GM18858 (cell line): ENCODE measurements around the gene FNDC11.

Experiments used
- ATAC-seq: cut with Tn5 transposase; IDR thresholded peaks from one replicate; pipeline ENCODE4 v1.9.1; 2021; ENCODE audit not compliant: unreplicated experiment

The FNDC11 gene

DNA sequence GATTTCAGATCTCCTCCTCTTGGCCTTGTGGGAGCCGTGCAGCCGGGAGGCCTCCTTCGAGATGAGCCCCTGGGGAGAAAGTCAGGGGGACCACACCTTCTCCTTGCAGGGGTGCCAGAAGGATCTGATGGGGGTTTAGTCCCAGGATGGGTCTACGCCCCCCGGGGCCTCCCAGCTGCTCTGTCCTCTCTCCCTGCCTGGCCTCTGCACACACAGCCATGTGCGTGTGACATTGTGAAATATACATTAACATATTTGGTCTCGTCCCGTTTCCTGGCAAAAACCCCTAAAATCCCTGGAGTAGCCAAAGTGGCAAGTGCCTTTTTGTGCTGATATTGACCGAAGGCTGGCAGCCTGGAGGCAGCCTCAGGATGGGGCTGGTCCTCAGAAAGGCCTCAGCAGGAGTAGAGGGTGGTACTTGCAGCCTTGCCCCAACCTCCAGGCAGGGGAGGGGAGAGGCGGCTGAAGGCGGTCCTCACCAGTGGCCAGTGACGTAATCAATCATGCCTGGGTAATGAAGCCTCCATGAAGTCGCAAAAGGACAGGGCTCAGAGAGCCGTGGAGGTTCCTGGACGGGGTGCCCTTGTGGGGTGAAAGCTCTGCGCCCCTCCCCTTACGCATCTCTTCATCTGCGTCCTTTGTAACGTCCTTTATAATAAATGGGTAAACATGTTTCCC lies 25.2 kb downstream of the FNDC11 start:
- ATAC-seq: no peak

DNA sequence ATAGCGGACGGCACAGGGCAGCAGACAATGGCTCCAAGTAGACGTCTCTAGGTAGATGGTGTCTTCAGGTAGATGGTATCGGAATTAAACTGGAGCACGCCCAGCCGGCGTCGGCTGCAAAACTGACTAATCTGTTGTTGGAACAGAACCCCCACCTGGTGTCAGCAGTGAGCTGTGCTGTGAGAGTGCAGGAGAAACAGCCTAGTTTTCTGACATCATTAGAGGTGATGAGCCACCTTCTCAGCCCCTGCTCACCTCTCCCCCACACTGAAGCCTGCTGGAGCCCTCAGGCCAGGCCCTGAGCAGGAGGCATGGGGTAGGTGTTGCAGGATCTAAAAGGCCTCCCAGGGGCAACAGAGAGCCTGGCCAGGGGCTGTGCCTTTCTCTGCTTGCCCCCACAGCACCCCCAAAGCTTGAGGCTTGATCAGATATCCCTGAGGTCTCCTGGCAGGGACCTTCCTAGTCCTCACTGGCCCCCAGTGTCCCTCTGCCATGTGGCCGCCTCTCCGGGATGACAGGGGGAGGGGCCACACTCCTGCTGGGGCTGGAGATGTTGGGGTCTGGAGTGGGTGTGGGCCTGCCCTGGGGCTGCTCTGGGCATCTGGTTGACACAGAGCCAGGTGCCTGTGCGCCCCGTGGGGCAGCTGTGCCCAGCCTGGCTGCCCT lies 27.0 kb downstream of the FNDC11 start:
- ATAC-seq: no peak

DNA sequence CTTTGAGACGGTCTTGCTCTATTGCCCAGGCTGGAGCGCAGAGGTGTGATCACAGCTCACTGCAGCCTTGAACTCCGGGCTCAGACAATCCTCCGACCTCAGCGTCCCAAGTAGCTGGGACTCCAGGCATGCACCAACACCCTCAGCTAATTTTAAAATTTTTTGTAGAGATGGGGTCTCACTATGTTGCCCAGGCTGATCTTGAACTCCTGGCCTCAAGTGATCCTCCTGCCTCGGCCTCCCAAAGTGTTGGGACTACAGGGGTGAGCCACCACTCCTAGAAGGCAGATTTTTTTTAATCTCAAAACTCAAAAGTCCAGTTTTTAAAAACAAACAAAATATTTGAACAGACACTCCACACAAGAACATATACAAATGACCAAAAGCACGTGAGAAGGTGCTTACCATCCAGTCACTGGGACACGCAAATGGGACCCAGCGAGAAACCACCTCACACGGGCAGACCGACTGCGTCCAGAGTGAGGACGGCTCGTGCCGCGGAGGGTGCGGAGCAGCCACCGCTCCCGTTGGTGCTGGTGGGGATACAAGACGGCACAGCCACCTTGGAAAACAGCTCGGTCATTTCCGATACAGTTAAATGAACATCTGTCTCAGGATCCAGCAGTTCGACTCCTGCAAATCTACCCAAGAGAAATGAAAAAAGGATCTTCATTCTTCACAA lies 28.6 kb downstream of the FNDC11 start:
- no peak for ATAC-seq

DNA sequence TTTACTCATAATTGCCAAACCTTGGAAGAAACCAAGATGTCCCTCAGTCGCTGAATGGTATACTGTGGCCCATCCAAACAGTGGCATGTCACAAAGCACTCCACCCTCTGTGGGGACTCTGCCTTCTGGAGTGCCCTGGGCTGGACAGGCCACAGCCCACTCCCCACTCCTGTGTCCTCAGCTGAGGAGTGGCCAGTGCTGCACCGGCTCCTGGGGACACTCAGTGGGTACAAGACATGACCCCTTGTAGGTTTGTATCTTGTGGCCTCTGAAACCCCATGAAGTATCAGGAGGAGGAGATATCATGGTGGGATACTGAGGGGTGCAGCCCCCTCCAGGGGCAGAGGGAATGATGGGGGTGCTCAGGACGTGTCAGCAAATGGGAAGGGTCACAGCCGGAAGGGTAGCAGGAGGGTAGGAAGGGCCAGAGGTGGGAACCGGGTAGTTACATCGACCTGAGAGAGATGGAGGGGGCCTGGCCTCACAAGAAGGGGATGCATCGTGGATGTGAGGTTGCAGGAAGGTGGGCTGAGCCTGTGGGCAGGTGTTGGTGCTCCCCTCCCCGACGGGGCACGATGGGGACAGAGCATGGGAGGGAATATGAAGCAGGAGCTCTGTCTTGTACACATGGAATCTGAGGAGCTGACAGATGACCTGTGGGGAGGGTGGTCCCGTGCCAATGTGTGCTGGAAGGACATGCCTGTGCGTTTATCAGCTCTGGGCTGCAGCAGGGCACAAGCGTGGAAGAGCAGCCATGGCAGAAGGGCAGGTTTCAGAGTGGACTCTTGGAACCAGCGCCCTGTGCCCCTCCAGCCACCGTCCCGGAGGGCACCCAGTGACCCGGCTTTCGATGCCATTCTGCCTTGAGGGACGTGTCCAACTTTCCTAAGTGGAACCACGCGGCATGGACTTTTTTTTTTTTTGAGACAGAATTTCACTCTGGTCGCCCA lies 31.9 kb downstream of the FNDC11 start:
- no peak for ATAC-seq

DNA sequence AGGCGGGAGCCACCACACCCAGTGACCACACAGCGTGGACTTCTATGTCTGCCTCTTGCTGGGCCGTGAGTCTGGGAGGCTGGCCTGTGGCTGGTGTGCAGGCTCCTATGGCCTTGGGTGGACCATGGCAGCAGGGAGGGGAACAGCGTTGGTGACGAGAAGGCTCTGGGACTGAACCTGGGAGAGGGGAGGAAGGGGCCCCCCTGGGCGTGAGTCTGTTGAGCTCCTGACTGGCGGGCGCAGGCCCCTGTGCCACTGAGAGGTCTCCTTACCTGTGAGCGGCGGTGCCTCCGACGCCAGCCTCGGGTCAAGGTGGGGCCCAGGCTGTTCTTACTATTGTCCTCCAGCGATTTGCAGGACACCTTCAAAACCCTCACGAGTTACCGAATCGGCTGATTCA lies 32.8 kb downstream of the FNDC11 start:
- ATAC-seq: no peak

DNA sequence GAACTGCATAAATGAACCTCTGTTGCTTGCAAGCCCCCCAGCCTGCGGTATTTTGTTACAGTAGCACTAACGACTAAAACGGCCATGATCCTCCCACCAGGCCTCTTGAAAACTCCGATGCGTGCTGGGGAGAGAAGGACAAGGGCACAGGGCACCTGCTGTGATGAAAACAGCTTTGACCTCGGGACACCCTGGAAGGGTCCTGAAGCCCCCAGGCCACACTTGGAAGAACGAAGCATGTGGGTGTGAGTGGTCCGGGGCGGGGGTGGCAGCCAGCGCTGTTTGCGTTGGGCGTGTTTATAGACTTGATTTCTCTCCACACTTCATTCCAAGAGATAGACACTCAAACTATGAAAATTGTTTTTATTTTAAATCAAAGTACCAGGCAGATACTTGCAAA lies 33.3 kb downstream of the FNDC11 start:
- ATAC-seq: no peak

DNA sequence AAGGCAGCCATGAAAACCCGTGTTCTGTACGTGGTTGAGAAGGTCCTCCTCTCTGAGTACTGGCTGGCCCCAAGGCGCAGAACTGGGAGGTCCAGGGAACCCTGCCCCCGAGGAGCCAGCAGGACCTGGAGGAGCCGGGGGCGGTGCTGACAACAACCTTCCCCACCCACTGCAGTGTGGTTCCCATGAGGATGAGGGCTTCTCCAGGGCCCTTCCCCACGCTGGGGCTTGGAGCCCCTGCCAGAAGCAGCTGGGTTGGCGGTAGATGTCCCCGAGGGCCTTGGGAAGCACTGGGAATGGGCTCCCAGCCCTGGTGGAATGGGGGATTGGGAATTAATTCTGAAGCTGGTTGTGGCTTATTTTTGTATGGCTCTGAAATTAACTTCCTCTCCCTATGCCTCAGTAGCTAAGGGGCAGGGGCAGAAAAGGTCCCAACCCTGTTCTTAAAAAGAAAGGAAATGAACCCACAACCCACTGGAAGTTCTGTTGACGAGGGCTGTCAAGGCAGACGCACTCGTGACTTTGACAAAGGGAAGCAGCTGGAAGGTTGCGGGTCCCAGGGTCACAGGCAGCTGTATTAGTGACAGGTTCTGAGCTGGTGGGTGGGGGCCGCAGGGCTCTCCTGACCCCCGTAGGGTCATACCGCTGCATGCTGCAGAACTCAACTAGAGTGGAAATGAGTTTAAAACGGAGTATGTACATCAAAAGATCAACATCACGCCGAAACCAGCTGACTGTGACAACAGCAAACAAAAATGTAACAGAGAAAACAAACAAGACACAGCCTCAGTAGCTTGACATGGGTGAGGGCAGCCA lies 34.0 kb downstream of the FNDC11 start:
- ATAC-seq: no peak

DNA sequence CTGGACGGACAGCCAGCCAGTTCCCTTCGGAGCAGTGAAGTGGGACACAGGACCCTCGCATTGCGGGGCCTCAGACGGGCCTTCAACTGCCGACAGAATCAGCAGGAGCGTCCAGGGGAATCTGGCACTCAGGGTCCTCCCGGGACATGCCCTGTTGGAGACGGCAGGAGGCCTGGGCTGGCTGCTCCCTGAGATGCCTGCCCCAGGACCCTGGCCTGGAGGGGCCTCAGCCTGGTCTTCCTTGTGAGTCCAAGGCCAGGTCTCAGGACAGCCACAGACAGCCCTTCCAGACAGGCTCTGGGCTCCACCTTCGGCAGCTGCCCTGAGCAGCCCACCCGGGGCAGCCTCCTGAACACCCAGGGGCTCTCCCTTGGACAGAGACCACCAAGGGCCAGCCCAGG lies 34.7 kb downstream of the FNDC11 start:
- no peak for ATAC-seq

DNA sequence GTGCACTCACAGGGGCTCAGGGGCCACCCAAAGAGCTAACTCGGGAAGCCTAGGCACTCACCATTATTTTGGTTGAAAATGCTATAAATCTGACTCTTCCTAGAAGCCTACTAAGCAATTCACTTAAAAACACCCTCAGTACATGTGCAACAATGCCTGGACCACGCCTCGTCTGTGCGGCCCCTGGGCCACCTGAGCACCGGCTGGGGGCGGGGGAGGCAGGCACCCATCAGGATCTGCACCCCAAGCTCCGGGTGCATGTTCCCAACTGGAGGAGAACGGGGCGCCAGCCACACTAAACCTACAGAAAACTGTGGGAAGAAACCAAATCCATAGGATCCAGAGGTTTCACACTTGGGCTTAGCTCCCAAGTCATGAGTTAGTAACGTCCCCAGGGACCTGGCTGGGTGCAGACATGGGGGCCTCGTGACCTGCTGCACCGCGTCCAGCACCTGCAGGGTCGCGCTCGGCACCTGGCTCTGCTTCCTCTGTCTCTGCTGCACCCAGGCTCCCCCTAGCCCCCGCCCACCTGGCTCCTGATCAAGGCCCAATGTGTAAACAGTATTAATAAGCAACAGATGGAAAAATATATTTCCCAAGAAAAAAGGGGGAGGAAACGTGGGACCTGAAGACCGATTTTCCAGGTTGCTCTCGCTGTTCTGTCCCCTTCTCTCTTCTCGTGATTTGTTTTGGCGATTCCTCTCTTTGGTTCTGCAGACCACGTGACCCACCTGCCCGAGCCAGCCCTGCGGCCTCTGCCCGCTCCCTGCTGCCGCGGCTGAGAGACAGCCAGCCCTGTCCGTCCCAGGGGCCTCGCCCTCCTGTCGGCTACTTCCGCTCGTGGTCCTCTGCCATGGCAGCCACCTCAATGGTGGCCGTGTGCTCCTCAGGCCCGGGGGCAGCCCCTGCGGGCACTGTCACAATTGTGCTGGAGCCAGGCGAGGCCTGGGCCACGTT lies 35.6 kb downstream of the FNDC11 start:
- no peak for ATAC-seq

DNA sequence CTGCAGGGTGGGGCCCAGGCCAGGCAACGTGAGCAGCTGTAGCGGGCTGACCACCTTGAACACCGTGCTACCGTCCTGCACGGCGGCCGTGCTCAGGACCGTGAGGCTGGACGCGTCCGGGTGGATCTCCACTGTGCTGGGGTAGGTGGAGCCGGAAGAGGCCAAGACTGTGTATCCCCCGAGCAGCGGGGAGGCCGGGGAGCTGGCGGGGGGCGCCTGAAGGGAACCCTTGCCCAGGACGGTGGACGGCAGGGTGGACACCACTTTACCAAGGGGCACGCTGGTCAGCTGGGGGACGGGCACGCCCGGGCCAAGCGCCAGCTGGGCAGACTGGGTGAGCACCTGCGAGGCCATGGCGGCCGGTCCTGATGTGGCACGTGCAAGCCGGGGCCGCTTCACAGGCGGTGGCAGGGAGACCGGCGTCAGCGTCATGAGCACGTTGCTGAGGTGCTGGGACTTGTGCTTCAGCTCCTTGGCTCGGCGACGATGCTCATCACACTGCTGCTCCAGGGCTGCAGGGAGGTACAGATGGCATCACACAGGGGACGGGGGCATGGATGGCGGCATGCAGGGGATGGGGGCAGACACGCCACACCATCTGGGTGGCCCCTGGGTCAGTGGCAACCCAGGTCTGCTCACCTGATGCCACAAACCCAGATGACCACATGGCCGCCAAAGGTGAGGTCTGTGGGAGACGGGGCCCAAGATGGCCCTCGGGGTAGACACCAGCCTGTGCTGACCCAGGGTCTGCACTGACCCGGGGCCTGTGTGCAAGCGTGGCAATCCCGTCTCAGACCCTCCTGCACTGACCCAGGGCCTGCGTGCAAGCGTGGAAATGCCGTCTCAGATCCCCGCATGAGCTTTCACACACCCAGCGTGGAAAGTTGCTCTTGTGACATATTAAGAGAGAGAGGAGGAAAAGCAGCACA lies 36.5 kb downstream of the FNDC11 start:
- no peak for ATAC-seq

DNA sequence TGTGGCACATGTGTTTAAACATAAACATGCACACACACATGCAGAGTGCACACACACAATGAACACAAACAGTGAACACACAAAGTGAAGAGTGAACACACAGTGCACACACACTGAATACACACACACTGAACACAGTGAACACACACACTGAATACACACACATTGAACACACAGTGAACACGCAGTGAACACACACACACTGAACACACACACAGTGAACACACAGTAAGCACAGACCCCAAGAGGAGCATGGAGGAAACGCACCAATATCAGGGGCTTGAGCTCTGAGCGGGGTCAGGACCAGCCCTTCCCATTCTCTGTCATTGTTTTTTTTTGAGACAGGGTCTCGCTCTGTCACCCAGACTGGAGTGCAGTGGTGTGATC lies 37.2 kb downstream of the FNDC11 start:
- no peak for ATAC-seq

DNA sequence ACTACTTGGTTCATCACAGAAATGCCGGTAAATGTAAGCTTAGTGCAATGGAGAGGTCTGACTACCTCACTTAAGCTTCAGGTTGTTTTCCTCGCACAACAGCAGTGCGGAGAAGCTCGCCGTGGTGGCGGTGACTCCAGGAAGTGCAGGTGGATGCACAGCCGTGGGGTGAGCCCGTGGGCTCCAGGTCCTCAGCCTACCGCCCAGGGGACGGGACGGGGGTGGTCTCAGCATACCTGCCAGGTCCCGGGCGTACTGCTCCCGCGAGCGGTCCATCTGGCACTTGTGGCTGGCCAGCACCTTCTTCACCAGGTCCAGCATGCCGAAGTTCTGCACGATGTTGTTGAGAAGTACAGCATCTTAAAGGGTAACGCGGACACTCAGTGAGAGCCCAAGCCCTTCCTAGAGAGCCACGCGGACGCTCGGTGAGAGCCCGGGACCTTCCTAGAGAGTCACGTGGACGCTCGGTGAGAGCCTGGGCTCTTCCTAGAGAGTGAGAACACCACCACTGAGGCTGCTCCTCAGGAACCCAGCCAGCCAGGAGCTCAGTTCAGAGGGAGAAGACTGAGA lies 37.9 kb downstream of the FNDC11 start:
- no peak for ATAC-seq

DNA sequence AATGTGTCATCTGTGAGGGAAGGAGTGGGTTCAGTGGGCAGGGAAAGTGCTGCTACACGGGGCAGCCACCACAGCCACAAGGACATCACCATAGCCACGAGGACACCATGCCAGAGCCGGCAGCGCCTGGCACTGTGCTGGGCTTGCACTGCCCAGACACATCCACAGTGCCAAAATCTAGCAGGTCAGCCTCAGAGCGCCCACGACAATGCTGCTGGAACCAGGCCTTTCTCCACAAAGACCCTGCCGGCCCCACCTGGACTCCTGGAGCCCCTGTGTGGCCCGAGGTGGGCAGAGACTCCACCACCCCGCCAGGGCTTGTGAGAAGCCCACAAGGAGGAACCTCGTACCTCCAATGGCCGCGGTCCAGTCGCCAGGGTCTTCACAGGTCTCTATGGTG lies 38.7 kb downstream of the FNDC11 start:
- no peak for ATAC-seq

DNA sequence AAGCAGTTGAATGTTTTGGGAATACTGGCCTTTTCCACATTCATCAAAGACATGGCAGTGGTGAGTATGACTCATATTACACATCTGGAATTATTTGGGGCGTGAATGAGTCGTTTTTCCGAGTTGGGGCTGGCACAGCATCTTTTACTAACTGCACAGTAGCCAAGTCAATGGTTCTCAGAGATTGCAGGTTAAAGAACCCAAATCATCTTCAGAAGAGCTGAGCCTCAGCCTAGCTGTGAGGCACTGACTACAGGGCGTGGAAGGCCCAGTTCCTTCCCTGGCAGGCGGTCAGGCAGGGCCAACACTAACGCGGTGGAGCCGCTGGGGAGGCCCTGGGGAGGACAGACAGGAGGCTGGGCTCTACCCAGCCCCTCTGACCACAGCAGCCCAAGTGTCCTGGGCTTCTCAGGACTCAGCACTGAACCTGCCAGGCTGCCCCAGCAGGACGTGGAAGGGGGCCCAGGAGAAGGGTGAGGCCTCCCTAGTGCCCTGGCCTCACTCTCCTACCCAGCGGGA lies 40.1 kb downstream of the FNDC11 start:
- ATAC-seq: no peak

DNA sequence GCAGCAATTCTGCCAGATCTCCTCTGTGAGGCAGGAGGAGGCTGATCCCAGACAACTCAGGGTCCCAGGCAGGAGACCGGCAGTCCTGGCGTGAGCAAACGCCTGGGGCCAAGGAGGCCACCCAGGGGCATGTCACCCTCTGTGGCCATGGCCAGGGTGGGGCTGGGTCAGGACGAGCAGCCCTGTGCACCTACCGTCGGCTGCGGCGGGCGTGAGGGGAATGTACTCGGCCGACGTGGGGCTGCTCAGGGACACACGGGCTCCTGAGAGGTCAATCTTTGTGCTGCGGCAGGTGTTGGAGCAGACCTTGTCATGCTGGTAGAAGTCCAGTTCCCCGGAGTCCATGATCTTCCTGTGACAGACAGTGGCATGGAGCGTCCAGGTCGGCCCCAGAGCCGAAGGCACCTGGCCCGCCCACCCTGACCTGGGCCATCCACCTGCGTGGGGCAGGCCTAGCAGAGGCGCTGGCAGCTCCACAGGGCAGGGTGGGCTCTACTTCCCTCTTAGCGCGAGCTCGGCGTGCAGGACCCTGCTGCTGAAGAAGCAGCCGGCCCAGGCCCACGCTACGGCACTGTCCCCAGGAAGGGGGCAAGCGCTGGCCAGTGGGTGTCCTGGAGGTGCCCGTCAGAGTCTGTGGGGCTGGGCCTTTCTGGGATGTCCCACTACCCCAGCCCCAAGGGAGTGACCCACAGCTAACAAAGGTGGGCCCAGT lies 41.6 kb downstream of the FNDC11 start:
- no peak for ATAC-seq

DNA sequence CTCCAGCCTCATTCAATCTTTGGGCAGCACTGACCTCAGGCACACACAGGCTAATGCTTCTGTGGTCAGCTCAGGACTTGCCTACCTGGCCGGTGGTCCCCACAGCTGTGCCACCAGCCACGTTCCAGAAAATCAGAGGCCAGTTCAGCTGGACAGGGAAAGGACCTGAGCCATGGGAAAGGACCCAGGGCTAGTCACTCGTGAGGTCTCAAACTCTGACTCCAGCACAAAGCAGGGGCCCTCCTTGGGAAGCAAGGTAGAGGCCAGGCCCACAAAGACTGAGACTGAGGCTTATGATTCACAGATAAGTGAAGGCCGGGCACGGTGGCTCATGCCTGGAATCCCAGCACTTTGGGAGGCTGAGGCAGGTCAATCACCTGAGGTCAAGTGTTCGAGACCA lies 42.5 kb downstream of the FNDC11 start:
- ATAC-seq: no peak
